ENCODE data around the gene NHEJ1. TPM values are rescaled to one million over a fixed set of nuclear protein-coding genes. Genes with fewer than 3 reads are reported as not detected.
A peak's percentile ranks its signal among the peaks of the same experiment; 100 is the strongest.
"Not testable (repeated sequence)": the region's sequence is repeated elsewhere in the genome, so short reads cannot be mapped to it uniquely, and the experiment has no call there.

Gene NHEJ1
- total RNA-seq, 1 donor from 2014 or later = 13.0 TPM

- Histone ChIP-seq H3K9me3 (no peaks in the 10 kb centered on the region), H3K36me3 (peaks cover 28% of the 10 kb centered on the region)
- intact Hi-C loops (cut with DNase I) = no loop called here
These were observed 45.9 kb upstream of the NHEJ1 start, which contains the start of gene ZFAND2B for GRCh38 chr2:219206328-219207133. TSS of gene ZFAND2B (plus strand) at chr2:219206782. CDS start at chr2:219206988, 206 bp downstream.

GRCh38 chr2:219205981-219206327 is 45.3 kb upstream of the NHEJ1 start:
- Histone ChIP-seq H3K4me1 (peaks cover 19% of the 10 kb centered on the region), H3K27me3 (ENCODE audit: low read depth) (no peaks in the 10 kb centered on the region), H3K4me3 (peak overlapping the region; percentile 76), H3K9me3 (no peaks in the 10 kb centered on the region), H3K36me3 (peaks cover 28% of the 10 kb centered on the region), H3K27ac (peak overlapping the region; percentile 91)
- DNase-seq (no peak), ATAC-seq (no peak)
- intact Hi-C loops (cut with DNase I) = no loop called here
- TF ChIP-seq, protein P1, sequence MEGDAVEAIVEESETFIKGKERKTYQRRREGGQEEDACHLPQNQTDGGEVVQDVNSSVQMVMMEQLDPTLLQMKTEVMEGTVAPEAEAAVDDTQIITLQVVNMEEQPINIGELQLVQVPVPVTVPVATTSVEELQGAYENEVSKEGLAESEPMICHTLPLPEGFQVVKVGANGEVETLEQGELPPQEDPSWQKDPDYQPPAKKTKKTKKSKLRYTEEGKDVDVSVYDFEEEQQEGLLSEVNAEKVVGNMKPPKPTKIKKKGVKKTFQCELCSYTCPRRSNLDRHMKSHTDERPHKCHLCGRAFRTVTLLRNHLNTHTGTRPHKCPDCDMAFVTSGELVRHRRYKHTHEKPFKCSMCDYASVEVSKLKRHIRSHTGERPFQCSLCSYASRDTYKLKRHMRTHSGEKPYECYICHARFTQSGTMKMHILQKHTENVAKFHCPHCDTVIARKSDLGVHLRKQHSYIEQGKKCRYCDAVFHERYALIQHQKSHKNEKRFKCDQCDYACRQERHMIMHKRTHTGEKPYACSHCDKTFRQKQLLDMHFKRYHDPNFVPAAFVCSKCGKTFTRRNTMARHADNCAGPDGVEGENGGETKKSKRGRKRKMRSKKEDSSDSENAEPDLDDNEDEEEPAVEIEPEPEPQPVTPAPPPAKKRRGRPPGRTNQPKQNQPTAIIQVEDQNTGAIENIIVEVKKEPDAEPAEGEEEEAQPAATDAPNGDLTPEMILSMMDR (IDR thresholded peaks at IDR 0.05) = no peak

More at GRCh38 chr2:219206328-219207133, 45.9 kb upstream of the NHEJ1 start, which contains the start of gene ZFAND2B:
- Histone ChIP-seq H3K4me3 (peak within 1 kb of the TSS; percentile 76), H3K27ac (peak within 1 kb of the TSS; percentile 91), H3K27me3 (ENCODE audit: low read depth) (no peaks in the 10 kb centered on the region), H3K4me1 (peaks cover 19% of the 10 kb centered on the region)
- TF ChIP-seq, protein P1 (IDR thresholded peaks at IDR 0.05) = no peak
- DNase-seq (peak; percentile 97), ATAC-seq (peak; percentile 98)

GRCh38 chr2:219205165-219205538 is 44.5 kb upstream of the NHEJ1 start:
- no peaks in the 10 kb centered on the region for H3K9me3 ChIP-seq
- ATAC-seq = no peak

GRCh38 chr2:219204425-219205164 is 44.0 kb upstream of the NHEJ1 start:
- no peaks in the 10 kb centered on the region for H3K9me3 ChIP-seq
- ATAC-seq = no peak
- DNase-seq = no peak
- H3K36me3 ChIP-seq = peaks cover 16% of the 10 kb centered on the region
- H3K27ac ChIP-seq = no peak overlapping the region
- TF ChIP-seq, protein P1 (IDR thresholded peaks at IDR 0.05) = no peak
- peaks cover 19% of the 10 kb centered on the region for H3K4me1 ChIP-seq
- no peak overlapping the region for H3K4me3 ChIP-seq
- intact Hi-C loops (cut with DNase I) = no loop called here
- H3K27me3 ChIP-seq (ENCODE audit: low read depth) = no peaks in the 10 kb centered on the region

More at GRCh38 chr2:219205165-219205538, 44.5 kb upstream of the NHEJ1 start:
- H3K4me1 ChIP-seq = peaks cover 19% of the 10 kb centered on the region
- H3K27me3 ChIP-seq (ENCODE audit: low read depth) = no peaks in the 10 kb centered on the region
- DNase-seq = no peak
- peaks cover 21% of the 10 kb centered on the region for H3K36me3 ChIP-seq
- H3K4me3 ChIP-seq = no peak overlapping the region
- H3K27ac ChIP-seq = no peak overlapping the region
- intact Hi-C loops (cut with DNase I) = no loop called here
- TF ChIP-seq, protein P1 (IDR thresholded peaks at IDR 0.05) = no peak

GRCh38 chr2:219201331-219201730 is 40.7 kb upstream of the NHEJ1 start:
- ATAC-seq; intact Hi-C loops (cut with DNase I); H3K27ac ChIP-seq; H3K36me3 ChIP-seq; H3K27me3 ChIP-seq (ENCODE audit: low read depth); H3K4me1 ChIP-seq; H3K4me3 ChIP-seq; DNase-seq; H3K9me3 ChIP-seq: not testable (repeated sequence)

DNA sequence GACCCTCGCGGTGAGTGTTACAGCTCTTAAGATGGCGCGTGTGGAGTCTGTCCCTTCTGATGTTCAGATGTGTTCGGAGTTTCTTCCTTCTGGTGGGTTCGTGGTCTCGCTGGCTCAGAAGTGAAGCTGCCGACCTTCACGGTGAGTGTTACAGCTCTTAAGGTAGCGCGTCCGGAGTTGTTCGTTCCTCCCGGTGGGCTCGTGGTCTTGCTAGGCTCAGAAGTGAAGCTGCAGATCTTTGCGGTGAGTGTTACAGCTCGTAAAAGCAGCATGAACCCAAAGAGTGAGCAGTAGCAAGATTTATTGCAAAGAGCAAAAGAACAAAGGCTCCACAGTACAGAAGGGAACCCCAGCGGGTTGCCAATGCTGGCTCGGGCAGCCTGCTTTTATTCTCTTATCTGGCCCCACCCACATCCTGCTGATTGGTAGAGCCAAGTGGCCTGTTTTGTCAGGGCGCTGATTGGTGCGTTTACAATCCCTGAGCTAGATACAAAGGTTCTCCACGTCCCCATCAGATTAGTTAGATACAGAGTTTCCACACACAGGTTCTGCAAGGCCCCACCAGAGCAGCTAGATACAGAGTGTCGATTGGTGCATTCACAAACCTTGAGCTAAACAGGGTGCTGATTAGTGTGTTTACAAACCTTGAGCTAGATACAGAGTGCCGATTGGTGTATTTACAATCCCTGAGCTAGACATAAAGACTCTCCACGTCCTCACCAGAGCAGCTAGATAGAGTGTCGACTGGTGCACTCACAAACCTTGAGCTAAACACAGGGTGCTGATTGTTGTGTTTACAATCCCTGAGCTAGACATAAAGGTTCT is 40.1 kb upstream of the NHEJ1 start:
- DNase-seq; H3K27ac ChIP-seq; H3K4me3 ChIP-seq; H3K9me3 ChIP-seq; intact Hi-C loops (cut with DNase I); H3K27me3 ChIP-seq (ENCODE audit: low read depth); H3K36me3 ChIP-seq; ATAC-seq; H3K4me1 ChIP-seq: not testable (repeated sequence)
